GM10248 (cell line): ENCODE results near the gene AOPEP.

Experiments
- CTCF ChIA-PET: fragments of 300-600 bp; sonication (Branson Sonifier 250); formaldehyde crosslinking; extraction: SDS; loops from one replicate; lab custom pipeline; 2021; ENCODE audit warnings: antibody characterized with exemption; lab: Yijun Ruan, JAX
- POLR2A ChIA-PET: fragments of 350-650 bp; sonication (Branson Sonifier 250); formaldehyde crosslinking; extraction: SDS; loops from one replicate; lab custom pipeline; 2020; ENCODE audit warnings: antibody characterized with exemption; lab: Yijun Ruan, JAX
- DNase-seq: peaks from one replicate; pipeline ENCODE4 v3.0.0; 2012; ENCODE audit errors: extremely low spot score
- TF ChIP-seq, protein P1 (sequence below): IDR thresholded peaks from 2 replicates; pipeline ENCODE4 v1.5.1; 2012; ENCODE audit warnings: mild to moderate bottlenecking, low read depth; ENCODE audit errors: extremely low read depth, missing control alignments, control extremely low read depth

The AOPEP gene

DNA sequence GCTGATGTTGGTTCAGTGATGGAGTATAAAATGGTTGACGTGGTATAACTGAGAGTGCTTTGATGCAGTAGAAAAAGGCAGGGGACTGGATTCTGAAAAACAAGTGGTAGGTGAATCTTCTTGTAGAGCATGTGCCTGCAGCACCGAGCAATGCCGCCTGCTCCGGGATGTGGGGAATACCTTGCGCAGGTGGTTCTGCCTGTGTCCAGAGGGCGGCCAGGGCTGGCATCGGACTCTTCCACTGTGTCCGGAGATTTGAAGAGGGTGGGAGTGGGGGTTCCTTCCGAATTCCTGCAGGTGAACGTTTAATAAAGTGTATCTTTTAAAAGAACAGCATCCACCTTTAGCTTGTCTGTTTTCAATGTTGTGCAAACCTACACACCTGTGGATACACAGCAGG lies 353.0 kb downstream of the AOPEP start:
- TF ChIP-seq, protein P1, sequence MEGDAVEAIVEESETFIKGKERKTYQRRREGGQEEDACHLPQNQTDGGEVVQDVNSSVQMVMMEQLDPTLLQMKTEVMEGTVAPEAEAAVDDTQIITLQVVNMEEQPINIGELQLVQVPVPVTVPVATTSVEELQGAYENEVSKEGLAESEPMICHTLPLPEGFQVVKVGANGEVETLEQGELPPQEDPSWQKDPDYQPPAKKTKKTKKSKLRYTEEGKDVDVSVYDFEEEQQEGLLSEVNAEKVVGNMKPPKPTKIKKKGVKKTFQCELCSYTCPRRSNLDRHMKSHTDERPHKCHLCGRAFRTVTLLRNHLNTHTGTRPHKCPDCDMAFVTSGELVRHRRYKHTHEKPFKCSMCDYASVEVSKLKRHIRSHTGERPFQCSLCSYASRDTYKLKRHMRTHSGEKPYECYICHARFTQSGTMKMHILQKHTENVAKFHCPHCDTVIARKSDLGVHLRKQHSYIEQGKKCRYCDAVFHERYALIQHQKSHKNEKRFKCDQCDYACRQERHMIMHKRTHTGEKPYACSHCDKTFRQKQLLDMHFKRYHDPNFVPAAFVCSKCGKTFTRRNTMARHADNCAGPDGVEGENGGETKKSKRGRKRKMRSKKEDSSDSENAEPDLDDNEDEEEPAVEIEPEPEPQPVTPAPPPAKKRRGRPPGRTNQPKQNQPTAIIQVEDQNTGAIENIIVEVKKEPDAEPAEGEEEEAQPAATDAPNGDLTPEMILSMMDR = no peak
- ChIA-PET POLR2A (no interaction called here), CTCF (no interaction called here)
- no peak for DNase-seq

DNA sequence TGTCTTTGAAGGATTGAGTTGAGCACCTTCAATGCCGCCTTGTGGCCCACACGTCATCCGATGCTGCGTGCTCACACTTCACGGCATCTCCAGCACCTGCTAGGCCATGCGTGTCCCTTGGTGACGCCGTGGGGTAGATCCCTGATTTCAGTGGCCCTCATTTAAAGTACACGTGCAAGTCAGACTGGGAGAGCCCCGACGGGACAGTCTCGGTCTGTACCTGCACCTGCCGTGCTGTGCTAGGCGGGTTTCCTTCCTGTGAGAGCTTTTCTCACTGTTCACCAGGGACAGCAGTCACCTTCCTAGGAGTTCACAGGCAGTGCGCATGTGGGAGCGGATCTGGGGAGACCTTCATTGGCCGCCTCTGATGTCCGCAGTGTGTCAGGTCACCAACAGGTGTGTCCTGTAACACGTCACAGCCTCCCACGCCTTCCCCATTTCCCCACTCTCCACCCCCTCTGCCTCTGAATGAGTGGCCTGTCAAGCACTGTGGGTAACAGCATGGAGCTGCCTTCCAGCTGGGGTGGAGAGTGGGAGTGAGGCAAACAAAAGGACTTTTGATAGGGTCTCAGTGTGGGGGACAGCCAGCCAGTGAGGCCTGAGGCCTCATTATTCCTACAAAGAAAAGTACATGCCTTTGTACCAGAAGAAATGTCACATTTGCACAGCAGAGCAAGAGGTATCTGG lies 354.6 kb downstream of the AOPEP start:
- ChIA-PET CTCF (no interaction called here), POLR2A (no interaction called here)
- DNase-seq = no peak
- TF ChIP-seq, protein P1 = no peak

DNA sequence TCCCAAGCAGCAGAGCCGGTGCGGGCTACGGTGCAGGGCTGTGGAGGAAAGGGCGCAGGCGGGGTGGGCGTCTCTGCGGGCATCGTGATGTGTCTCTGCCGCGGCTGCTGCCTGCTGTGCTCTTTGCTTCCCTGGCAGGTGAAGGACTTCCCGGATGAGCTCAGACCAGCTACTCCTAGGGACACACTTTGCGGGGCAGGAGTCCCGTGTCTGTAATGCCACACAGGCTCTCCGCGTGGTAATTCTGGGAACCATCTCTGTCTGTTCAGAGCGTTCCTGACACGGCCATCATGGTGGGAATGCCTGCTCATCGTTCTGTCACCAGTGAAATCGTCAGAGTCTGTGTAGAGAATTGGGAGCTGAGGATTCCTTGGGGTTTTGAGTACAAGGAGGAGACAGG lies 355.5 kb downstream of the AOPEP start:
- TF ChIP-seq, protein P1 = no peak
- ChIA-PET CTCF (no interaction called here), POLR2A (no interaction called here)
- DNase-seq = no peak

DNA sequence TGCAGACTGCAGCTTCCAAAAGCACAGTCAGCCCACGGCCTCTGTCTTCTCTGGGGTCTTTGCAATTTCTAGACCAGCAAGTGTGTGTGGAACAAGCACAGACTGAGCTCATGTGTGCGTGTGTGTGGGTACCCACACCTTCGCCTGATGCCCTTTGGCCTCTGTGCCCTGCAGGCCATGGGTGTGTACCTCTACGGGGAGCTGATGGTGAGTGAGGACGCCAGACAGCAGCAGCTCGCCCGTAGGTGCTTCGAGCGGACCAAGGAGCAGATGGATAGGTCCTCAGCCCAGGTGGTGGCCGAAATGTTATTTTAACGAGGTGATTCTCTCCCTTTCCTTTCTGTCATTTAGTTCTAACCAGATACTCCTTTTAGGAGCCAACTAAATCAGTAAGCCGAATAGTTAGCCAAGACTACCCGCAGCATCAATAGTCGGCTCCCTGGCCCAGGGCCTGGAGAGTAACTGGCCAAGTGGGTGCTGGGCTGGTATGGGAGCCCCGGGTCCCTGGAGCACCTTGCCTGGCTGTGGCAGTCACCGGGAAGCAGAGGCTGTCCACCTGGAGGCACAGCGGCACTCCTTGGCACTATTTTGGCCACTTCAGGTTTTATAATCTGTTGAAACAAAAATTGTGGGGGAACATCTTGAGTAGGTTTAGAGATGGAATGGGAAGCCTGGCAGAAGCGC lies 356.0 kb downstream of the AOPEP start:
- ChIA-PET POLR2A (no interaction called here), CTCF (no interaction called here)
- TF ChIP-seq, protein P1 = no peak
- no peak for DNase-seq

DNA sequence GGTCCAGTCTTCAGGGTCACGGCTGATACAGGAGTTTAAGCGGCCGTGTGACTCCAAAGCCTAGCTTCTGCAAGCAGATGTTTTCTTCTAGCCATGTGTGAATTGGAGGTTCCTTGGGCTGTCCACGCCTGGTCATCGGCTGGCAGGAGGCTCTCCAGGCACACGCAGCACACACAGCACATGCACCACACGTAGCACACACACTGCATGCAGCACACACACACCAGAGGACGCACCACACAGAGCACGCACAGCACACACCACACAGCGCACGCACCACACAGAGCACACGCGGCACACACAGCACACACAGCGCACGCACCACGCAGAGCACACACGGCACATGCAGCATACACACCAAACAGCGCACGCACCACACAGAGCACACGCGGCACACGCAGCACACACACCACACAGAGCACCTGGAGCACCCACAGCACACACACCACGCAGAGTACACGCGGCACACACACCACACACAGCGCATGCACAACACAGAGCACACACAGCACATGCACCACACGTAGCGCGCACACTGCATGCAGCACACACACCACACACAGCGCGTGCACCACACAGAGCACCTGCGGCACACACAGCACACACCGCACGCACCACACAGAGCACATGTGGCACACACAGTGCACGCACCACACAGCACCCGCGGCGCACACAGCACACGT lies 356.7 kb downstream of the AOPEP start:
- no peak for DNase-seq
- POLR2A ChIA-PET = no interaction called here
- CTCF ChIA-PET = no interaction called here
- TF ChIP-seq, protein P1 = no peak

DNA sequence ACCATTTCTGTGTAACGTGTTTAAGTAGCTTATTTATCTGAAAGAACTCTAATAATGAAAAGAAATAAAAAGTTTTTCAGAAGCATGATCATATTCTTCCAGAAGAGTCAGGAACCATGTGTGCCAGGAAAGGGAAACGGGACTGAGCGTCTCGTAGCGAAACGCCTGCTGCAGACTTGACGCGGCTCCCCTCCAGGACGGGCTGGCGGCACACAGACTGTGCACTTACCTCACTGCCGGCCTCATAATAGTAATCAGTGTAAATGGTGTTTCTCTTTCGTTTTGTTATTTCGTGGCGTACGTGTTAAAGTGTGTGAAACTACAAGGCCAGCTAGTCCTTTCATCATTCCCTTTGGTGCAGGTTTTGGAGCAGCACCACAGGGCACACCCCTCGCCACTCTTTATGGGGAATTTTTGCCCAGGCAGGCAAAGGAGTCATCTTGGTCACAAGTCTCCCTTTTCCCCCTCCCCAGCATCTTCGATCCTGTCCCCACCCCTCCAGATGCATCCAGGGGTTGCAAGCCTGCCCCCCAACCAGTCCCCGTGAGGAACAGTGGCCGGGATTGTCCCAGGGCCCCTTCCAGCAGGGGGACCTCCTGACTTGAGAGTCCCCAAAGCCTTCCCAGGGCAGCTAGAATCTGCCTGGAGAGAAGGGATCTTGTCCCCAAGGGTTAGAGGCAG lies 357.9 kb downstream of the AOPEP start:
- ChIA-PET CTCF (no interaction called here), POLR2A (no interaction called here)
- no peak for DNase-seq
- TF ChIP-seq, protein P1 = no peak
